Measurements from ENCODE around the gene DOK7. TPM values are rescaled to one million over a fixed set of nuclear protein-coding genes. Genes with fewer than 3 reads are reported as not detected.

The DOK7 gene
- total and polyA plus RNA-seq, 4 donors, result 0.13 to 0.84 (median 0.46) TPM

DNA sequence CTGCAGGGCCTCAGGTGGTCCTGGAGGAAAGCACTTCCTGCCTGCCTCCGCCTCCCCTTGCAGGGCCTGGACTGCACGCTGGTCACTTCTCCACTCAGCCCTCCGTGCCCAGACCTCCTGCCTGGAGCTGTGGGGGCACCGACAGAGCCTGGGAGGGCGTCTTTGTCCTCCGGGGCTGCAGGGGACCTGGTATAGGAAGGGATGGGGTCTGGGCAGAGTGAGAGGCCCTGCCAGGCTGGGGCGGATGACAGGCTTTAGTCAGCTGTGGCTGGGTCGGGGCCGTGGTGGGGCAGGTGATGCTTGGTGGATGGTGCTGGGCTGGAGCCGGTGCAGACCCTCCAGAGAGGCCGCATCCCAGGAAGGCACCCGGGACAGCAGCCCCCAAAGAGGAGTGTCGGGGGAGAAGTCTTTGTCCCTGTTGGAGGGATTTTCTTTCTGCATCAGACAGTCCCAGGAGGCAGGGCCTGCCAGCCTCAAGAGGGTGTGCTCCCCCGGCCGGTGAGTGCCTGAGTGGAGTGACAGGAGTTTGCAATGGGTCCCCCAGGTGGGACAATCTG is 1.3 kb downstream of the DOK7 start (continued):
- TF ChIP-seq, protein P1, sequence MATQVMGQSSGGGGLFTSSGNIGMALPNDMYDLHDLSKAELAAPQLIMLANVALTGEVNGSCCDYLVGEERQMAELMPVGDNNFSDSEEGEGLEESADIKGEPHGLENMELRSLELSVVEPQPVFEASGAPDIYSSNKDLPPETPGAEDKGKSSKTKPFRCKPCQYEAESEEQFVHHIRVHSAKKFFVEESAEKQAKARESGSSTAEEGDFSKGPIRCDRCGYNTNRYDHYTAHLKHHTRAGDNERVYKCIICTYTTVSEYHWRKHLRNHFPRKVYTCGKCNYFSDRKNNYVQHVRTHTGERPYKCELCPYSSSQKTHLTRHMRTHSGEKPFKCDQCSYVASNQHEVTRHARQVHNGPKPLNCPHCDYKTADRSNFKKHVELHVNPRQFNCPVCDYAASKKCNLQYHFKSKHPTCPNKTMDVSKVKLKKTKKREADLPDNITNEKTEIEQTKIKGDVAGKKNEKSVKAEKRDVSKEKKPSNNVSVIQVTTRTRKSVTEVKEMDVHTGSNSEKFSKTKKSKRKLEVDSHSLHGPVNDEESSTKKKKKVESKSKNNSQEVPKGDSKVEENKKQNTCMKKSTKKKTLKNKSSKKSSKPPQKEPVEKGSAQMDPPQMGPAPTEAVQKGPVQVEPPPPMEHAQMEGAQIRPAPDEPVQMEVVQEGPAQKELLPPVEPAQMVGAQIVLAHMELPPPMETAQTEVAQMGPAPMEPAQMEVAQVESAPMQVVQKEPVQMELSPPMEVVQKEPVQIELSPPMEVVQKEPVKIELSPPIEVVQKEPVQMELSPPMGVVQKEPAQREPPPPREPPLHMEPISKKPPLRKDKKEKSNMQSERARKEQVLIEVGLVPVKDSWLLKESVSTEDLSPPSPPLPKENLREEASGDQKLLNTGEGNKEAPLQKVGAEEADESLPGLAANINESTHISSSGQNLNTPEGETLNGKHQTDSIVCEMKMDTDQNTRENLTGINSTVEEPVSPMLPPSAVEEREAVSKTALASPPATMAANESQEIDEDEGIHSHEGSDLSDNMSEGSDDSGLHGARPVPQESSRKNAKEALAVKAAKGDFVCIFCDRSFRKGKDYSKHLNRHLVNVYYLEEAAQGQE (IDR thresholded peaks at IDR 0.05), result no peak
- no peak for TF ChIP-seq EGR1 (IDR thresholded peaks at IDR 0.05; ENCODE audit: low read depth in 2 of 2)
- no peak for TF ChIP-seq JUND (IDR thresholded peaks at IDR 0.05)
- TF ChIP-seq FOXA2 (IDR thresholded peaks at IDR 0.05), result no peak
- TF ChIP-seq GABPA (IDR thresholded peaks at IDR 0.05 in 1 of 2, conservative IDR thresholded peaks at IDR 0.05 in 1 of 2), result no peak

DNA sequence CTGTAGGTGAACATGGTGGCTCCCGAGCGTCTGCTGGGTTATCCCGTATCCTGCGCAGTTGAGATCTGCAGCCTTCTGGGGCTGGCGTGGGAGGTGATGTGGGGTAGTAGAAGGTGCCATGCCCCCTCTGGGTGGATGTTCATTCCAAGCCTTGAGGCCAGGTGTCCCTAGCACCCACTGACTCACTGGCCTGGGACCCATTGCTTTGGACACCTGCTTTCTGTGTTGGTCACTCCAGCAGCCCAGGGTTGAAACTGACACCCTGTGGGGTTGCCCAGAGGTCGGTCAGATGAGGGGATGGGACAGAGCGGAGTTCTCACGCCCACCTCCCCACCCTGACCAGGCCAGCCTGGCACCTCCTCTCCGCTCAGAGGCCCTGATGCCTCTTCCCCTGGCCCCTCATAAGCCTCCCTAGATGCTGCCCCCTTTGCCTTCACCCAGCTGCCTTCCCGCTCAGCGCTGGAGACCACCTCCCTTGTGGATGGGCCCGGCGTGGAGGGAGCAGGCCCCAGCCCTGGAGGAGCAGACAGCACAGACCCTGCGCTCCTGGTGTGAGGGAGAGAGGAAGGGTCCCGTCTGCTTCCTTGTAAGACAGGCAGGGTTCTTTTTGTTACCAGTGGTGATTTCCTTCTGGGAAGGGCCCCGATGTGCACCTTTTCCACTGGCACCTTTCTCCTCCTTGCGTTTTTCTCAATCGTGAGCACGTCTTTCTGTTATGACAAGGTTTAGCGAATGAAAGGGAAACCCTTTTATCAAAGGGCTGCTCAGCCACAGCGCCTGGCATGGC is 2.0 kb downstream of the DOK7 start:
- DNase-seq (ENCODE audit: low spot score), result no peak
- no peaks in the 10 kb centered on the region for H3K36me3 ChIP-seq (ENCODE audit: control insufficient read depth in 4 of 4, insufficient read depth in 3 of 4, low read depth in 1 of 4, low read length in 3 of 4)
- no peak overlapping the region for H3K9ac ChIP-seq (ENCODE audit: low read depth in 1 of 2, low read length in 2 of 2)
- no peaks in the 10 kb centered on the region for H3K9me3 ChIP-seq (ENCODE audit: control insufficient read depth in 4 of 4, low read length in 3 of 4)
- no peak for TF ChIP-seq FOXA1 (IDR thresholded peaks at IDR 0.05)
- TF ChIP-seq, protein P2, sequence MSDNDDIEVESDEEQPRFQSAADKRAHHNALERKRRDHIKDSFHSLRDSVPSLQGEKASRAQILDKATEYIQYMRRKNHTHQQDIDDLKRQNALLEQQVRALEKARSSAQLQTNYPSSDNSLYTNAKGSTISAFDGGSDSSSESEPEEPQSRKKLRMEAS (IDR thresholded peaks at IDR 0.05), result no peak
- TF ChIP-seq YY1 (IDR thresholded peaks at IDR 0.05), result no peak
- no peak for TF ChIP-seq RXRA (IDR thresholded peaks at IDR 0.05)
- TF ChIP-seq GABPA (IDR thresholded peaks at IDR 0.05 in 1 of 2, conservative IDR thresholded peaks at IDR 0.05 in 1 of 2), result no peak
- TF ChIP-seq HNF4G (IDR thresholded peaks at IDR 0.05), result no peak
- TF ChIP-seq, protein P3, sequence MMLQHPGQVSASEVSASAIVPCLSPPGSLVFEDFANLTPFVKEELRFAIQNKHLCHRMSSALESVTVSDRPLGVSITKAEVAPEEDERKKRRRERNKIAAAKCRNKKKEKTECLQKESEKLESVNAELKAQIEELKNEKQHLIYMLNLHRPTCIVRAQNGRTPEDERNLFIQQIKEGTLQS (IDR thresholded peaks at IDR 0.05), result no peak
- TF ChIP-seq HNF4A (conservative IDR thresholded peaks at IDR 0.05), result no peak
- no peak for TF ChIP-seq FOXA2 (IDR thresholded peaks at IDR 0.05)
- no peak for TF ChIP-seq JUND (IDR thresholded peaks at IDR 0.05)
- no peak for TF ChIP-seq TAF1 (conservative IDR thresholded peaks at IDR 0.05)
- TF ChIP-seq NR2F2 (IDR thresholded peaks at IDR 0.05), result no peak
- TF ChIP-seq, protein P4, sequence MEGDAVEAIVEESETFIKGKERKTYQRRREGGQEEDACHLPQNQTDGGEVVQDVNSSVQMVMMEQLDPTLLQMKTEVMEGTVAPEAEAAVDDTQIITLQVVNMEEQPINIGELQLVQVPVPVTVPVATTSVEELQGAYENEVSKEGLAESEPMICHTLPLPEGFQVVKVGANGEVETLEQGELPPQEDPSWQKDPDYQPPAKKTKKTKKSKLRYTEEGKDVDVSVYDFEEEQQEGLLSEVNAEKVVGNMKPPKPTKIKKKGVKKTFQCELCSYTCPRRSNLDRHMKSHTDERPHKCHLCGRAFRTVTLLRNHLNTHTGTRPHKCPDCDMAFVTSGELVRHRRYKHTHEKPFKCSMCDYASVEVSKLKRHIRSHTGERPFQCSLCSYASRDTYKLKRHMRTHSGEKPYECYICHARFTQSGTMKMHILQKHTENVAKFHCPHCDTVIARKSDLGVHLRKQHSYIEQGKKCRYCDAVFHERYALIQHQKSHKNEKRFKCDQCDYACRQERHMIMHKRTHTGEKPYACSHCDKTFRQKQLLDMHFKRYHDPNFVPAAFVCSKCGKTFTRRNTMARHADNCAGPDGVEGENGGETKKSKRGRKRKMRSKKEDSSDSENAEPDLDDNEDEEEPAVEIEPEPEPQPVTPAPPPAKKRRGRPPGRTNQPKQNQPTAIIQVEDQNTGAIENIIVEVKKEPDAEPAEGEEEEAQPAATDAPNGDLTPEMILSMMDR (IDR thresholded peaks at IDR 0.05; ENCODE audit: low read depth, low read length, missing input control), result no peak
- TF ChIP-seq, protein P5, sequence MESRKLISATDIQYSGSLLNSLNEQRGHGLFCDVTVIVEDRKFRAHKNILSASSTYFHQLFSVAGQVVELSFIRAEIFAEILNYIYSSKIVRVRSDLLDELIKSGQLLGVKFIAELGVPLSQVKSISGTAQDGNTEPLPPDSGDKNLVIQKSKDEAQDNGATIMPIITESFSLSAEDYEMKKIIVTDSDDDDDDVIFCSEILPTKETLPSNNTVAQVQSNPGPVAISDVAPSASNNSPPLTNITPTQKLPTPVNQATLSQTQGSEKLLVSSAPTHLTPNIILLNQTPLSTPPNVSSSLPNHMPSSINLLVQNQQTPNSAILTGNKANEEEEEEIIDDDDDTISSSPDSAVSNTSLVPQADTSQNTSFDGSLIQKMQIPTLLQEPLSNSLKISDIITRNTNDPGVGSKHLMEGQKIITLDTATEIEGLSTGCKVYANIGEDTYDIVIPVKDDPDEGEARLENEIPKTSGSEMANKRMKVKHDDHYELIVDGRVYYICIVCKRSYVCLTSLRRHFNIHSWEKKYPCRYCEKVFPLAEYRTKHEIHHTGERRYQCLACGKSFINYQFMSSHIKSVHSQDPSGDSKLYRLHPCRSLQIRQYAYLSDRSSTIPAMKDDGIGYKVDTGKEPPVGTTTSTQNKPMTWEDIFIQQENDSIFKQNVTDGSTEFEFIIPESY (IDR thresholded peaks at IDR 0.05), result no peak
- no peak for TF ChIP-seq RAD21 (IDR thresholded peaks at IDR 0.05)
- no peak for TF ChIP-seq EGR1 (IDR thresholded peaks at IDR 0.05; ENCODE audit: low read depth in 2 of 2)
- TF ChIP-seq, protein P1 (IDR thresholded peaks at IDR 0.05), result no peak
- no peak for TF ChIP-seq SP1 (IDR thresholded peaks at IDR 0.05)
- H3K27me3 ChIP-seq (ENCODE audit: control insufficient read depth in 4 of 4, insufficient read depth in 4 of 4, low read length in 3 of 4), result no peaks in the 10 kb centered on the region
- no peak overlapping the region for H3K27ac ChIP-seq (ENCODE audit: low read depth in 1 of 2, low read length in 2 of 2)
- peaks cover 12 to 26% (median 21%) of the 10 kb centered on the region in 4 donors for H3K4me1 ChIP-seq (ENCODE audit: control insufficient read depth in 4 of 4, insufficient read depth in 4 of 4, low read length in 3 of 4)
- WGBS, result 95% methylated on average over 21 of the region's 21 CpGs
- H3K4me3 ChIP-seq (ENCODE audit: low read depth in 1 of 3, low read length in 3 of 3), result no peak overlapping the region
